GM12865 (cell line): ENCODE results near the gene SSC4D.

Source experiments
- DNase-seq: peaks from one replicate; pipeline ENCODE4 v3.0.0; 2010; ENCODE audit warnings: low read depth
- H3K4me3 ChIP-seq: 2 replicates; pipeline ENCODE4 v1.5.1; 2011; ENCODE audit warnings: mild to moderate bottlenecking, low read depth, low read length, control low read depth
- TF ChIP-seq, protein P1 (sequence below): IDR thresholded peaks from 2 replicates; pipeline ENCODE4 v1.5.1; 2011; ENCODE audit warnings: low read length, control low read depth, low read depth, inconsistent platforms; ENCODE audit not compliant: insufficient read depth; ENCODE audit errors: missing control alignments

The SSC4D gene

GRCh38 chr7:76386691-76387260 lies 22.7 kb downstream of the SSC4D start:
- no peak overlapping the region for H3K4me3 ChIP-seq
- TF ChIP-seq, protein P1, sequence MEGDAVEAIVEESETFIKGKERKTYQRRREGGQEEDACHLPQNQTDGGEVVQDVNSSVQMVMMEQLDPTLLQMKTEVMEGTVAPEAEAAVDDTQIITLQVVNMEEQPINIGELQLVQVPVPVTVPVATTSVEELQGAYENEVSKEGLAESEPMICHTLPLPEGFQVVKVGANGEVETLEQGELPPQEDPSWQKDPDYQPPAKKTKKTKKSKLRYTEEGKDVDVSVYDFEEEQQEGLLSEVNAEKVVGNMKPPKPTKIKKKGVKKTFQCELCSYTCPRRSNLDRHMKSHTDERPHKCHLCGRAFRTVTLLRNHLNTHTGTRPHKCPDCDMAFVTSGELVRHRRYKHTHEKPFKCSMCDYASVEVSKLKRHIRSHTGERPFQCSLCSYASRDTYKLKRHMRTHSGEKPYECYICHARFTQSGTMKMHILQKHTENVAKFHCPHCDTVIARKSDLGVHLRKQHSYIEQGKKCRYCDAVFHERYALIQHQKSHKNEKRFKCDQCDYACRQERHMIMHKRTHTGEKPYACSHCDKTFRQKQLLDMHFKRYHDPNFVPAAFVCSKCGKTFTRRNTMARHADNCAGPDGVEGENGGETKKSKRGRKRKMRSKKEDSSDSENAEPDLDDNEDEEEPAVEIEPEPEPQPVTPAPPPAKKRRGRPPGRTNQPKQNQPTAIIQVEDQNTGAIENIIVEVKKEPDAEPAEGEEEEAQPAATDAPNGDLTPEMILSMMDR: no peak
- no peak for DNase-seq

- H3K4me3 ChIP-seq: no peak overlapping the region
- TF ChIP-seq, protein P1: no peak
- no peak for DNase-seq
Observed at GRCh38 chr7:76383089-76383944, 26.2 kb downstream of the SSC4D start.

GRCh38 chr7:76381814-76382213 lies 27.7 kb downstream of the SSC4D start:
- DNase-seq: no peak
- TF ChIP-seq, protein P1: no peak
- H3K4me3 ChIP-seq: no peak overlapping the region

- TF ChIP-seq, protein P1: no peak
- no peak overlapping the region for H3K4me3 ChIP-seq
- DNase-seq: no peak
Observed at GRCh38 chr7:76380623-76380966, 28.9 kb downstream of the SSC4D start.

DNA sequence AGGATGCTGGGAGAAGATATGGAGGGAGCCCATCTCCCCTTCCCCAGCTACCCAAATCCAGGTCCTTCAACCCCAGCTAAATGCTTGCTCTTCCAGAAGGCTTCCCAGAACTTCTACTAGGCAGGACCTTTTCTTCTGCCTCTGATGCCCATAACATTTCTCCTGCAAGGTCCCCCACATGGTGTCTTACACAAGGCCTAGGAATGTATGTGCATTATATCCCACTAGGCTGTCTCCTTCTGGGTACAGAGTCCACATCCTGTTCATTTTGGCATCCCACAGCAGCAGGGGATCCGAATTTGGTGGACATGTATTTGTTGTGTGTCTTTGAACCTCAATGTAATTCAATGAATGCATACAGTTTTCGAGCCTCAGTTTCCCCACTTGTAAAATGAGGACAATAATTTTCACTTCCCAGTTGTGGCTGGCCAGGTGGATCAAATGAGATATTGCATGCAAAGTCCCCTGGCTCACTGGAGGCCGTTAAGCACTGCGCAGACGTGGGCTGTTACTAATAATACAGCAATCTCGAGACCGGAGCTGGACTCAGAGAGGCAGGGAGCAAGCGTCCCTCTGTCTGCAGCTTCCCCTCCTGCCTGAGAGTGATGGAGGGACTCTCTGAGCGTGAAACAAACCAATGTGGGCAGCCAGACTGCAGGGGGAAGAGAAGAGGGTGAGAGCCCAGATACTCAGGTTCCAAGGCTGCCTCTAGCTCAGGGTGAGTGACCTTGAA lies 32.1 kb downstream of the SSC4D start:
- no peak for DNase-seq
- TF ChIP-seq, protein P1: no peak

DNA sequence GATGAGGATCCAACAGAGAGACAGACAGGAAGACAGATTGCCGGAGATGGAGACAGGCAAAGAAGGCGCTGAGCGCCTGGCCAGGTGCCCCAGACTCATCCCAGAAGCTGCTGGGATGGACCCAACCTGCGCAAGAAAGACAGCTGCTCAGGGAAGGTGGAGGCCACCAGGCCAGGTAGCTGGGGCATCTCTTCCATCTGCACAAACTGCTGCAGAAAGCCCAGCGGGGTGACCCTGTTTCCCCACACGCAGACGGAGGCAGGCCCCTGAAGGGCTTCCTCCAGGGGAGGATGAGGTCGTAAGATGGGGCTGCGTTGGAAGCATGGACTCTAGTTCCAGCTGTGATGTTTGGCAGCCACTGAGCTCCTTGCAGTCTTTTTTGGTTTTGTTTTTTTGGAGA lies 34.2 kb downstream of the SSC4D start:
- no peak overlapping the region for H3K4me3 ChIP-seq
- TF ChIP-seq, protein P1: no peak
- DNase-seq: no peak

More for the DNA sequence above, 32.1 kb downstream of the SSC4D start:
- no peak overlapping the region for H3K4me3 ChIP-seq
